BE2C (cell line): ENCODE data around the gene NUAK2.

Experiments used
- DNase-seq: peaks from one replicate; pipeline ENCODE4 v3.0.0-alpha.2; 2020
- H3K27me3 ChIP-seq: fragments of 250-450 bp; sonication (Bioruptor Pico); 2 replicates; pipeline ENCODE4 v1.5.1; 2020; ENCODE audit warnings: mild to moderate bottlenecking
- H3K36me3 ChIP-seq: fragments of 250-450 bp; sonication (Bioruptor Pico); 2 replicates; pipeline ENCODE4 v1.5.1; 2020; ENCODE audit warnings: mild to moderate bottlenecking
- H3K4me1 ChIP-seq: fragments of 250-450 bp; sonication (Bioruptor Pico); 2 replicates; pipeline ENCODE4 v1.5.1; 2020
- H3K4me3 ChIP-seq: 2 replicates; pipeline ENCODE4 v1.5.1; 2011; ENCODE audit warnings: low read depth, low read length
- H3K9me3 ChIP-seq: fragments of 250-450 bp; sonication (Bioruptor Pico); 2 replicates; pipeline ENCODE4 v1.5.1; 2020
- CTCF ChIP-seq: IDR thresholded peaks from 2 replicates; pipeline ENCODE4 v1.5.1; 2012; ENCODE audit warnings: mild to moderate bottlenecking, low read depth, low read length

The NUAK2 gene

GRCh38 chr1:205275133-205275532 is 46.4 kb downstream of the NUAK2 start:
- Histone ChIP-seq H3K27me3 (no peaks in the 10 kb centered on the region), H3K36me3 (no peaks in the 10 kb centered on the region), H3K9me3 (no peaks in the 10 kb centered on the region), H3K4me1 (no peaks in the 10 kb centered on the region; the same call in 1 of the 2 replicates), H3K4me3 (no peak overlapping the region)
- DNase-seq: no peak
- no peak for TF ChIP-seq CTCF

- no peak for DNase-seq
Measured at GRCh38 chr1:205274041-205274691, 47.4 kb downstream of the NUAK2 start.

GRCh38 chr1:205273551-205273982 is 48.0 kb downstream of the NUAK2 start:
- no peaks in the 10 kb centered on the region for H3K27me3 ChIP-seq
- peak; percentile 99 for TF ChIP-seq CTCF
- H3K9me3 ChIP-seq: no peaks in the 10 kb centered on the region
- DNase-seq: peak; percentile 82
- no peak overlapping the region for H3K4me3 ChIP-seq
- no peaks in the 10 kb centered on the region; the same call in 1 of the 2 replicates for H3K4me1 ChIP-seq
- no peaks in the 10 kb centered on the region for H3K36me3 ChIP-seq

More at GRCh38 chr1:205274041-205274691, 47.4 kb downstream of the NUAK2 start:
- Histone ChIP-seq H3K36me3 (no peaks in the 10 kb centered on the region), H3K27me3 (no peaks in the 10 kb centered on the region), H3K9me3 (no peaks in the 10 kb centered on the region), H3K4me3 (no peak overlapping the region), H3K4me1 (no peaks in the 10 kb centered on the region; the same call in 1 of the 2 replicates)
- TF ChIP-seq CTCF: no peak

GRCh38 chr1:205272536-205272935 is 49.0 kb downstream of the NUAK2 start:
- no peaks in the 10 kb centered on the region; the same call in 1 of the 2 replicates for H3K4me1 ChIP-seq
- H3K27me3 ChIP-seq: no peaks in the 10 kb centered on the region
- H3K36me3 ChIP-seq: no peaks in the 10 kb centered on the region
- H3K9me3 ChIP-seq: no peaks in the 10 kb centered on the region
- H3K4me3 ChIP-seq: no peak overlapping the region
- no peak for DNase-seq
- no peak for TF ChIP-seq CTCF

- Histone ChIP-seq H3K27me3 (no peaks in the 10 kb centered on the region), H3K4me1 (no peaks in the 10 kb centered on the region; the same call in 1 of the 2 replicates), H3K4me3 (no peak overlapping the region), H3K9me3 (no peaks in the 10 kb centered on the region), H3K36me3 (no peaks in the 10 kb centered on the region)
- DNase-seq: no peak
- TF ChIP-seq CTCF: no peak
Measured at GRCh38 chr1:205271745-205272144, 49.8 kb downstream of the NUAK2 start.

- no peaks in the 10 kb centered on the region for H3K27me3 ChIP-seq
- DNase-seq: no peak
- peak; percentile 21; the same call in 1 of the 2 replicates for TF ChIP-seq CTCF
- H3K4me3 ChIP-seq: no peak overlapping the region
- no peaks in the 10 kb centered on the region for H3K9me3 ChIP-seq
- no peaks in the 10 kb centered on the region; the same call in 1 of the 2 replicates for H3K4me1 ChIP-seq
- no peaks in the 10 kb centered on the region for H3K36me3 ChIP-seq
Measured at GRCh38 chr1:205271277-205271676, 50.3 kb downstream of the NUAK2 start.
